GM21360 (cell line): ENCODE results near the gene DDX10.

Source experiments
- ATAC-seq: cut with Tn5 transposase; IDR thresholded peaks from one replicate; pipeline ENCODE4 v1.9.1; 2021; ENCODE audit warnings: mild to moderate bottlenecking, moderate library complexity; ENCODE audit not compliant: unreplicated experiment

DDX10 gene

GRCh38 chr11:108897071-108897481 is 232.2 kb downstream of the DDX10 start:
- no peak for ATAC-seq

DNA sequence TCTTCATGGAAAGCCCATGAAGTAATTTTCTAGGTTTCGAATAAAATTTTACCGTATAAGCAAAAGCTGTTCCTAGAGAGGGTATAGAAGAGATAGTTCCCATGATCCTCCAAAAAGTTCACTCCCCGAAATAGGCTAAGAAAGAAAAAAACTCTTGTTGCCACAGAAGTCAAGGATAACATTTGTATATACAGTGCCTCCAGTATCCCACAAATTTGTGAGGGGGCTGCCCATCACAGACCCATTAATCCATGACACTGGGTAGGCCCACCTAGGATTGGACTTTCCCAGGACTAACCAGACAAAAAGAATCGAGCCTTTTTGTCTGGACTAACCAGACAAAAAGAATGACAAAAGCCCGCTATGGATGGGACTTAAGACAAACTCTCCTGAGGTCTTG is 233.0 kb downstream of the DDX10 start:
- no peak for ATAC-seq

DNA sequence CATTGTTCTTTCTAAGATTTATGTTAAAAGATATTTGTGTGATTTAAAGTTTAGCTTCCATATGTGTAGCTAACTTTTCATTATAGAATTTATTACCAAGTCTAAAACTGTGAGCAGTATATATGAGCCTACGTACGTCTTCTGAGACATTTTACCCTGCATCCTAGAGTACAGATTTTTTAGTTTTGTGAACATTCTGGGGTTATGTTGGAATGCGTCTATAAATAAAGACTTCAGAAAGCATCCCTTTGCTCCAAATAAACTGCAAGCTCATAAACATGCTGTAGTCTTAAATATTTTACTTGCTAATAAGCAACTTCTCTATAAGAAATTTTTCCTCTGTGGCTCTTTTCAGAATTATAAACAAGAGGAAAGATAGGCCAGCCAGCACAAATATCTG is 236.5 kb downstream of the DDX10 start:
- ATAC-seq = no peak

DNA sequence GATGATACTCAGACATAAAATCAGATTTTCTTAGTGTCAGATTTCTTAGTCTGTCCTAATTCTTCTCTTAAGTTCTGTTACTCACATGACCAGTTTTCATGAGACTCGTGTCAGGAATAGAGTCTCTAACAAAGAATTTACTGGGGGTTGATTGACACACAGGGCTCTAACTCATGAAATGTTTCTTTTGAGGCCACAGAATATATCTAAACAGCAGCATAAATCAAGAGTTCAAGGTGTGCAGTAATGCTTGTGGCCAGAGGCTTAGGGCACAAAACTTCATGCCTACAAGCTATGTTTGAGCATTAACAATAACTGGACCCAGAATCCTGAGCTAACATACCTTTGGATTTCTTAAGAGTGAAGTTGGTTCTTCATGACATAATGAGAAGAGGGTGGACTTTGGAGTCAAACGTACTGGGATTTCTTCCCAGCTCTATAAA is 237.2 kb downstream of the DDX10 start:
- no peak for ATAC-seq

DNA sequence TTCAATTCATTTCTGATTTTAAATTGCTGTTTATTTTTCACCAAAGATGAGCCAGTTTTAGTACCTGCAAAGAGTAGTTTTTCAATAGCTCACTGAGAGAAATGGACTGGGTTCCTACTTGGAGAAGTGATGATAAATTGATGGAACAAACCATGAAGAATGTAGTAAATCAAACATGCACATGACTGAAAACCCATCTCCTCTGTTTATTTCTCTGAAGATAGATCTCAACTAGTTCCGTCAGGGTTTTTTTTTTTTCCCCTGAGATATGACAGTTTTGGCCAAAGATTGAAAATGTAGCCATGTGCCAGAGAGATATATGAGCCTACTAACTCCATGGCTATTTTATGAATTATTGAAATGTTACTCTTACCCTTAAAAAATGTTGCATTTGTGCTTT is 239.6 kb downstream of the DDX10 start:
- ATAC-seq = no peak

- no peak for ATAC-seq
Measured at GRCh38 chr11:108906329-108906728, 241.5 kb downstream of the DDX10 start.

DNA sequence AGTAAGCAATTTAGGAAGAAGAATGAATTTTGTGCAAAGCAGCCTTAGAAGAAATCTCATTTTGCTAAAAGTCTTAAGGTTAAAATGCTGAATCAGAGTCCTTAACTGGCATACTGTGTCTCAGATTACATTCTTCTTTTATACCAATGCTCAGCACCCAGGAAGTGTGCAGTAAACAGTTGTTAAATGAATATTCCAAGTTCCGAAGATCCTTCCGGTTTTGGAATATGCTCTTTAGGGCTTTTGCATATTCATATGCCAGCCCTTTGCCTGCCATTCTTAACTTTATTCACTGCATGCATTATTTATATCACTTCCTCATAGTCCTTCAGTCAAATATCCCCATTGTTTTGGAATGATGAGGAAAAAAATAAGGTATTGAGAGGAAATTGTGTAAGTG is 242.0 kb downstream of the DDX10 start:
- ATAC-seq = no peak

DNA sequence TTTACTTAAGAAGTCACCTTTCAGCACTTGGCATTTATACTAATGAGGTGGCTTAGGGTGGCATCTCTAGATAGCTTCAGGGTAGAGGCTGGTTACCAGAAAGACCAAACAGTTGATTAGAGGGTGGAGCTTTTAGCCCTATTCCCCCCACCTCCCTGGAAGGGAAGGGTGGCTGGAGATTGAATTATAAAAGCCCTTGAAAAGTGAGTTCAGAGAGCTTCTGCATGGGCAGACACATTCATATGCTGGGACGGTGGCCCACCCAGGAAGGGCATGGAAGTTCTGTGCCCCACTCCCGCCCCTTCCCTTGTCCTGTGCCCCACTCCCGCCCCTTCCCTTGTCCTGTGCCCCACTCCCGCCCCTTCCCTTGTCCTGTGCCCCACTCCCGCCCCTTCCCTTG is 244.2 kb downstream of the DDX10 start:
- no peak for ATAC-seq

DNA sequence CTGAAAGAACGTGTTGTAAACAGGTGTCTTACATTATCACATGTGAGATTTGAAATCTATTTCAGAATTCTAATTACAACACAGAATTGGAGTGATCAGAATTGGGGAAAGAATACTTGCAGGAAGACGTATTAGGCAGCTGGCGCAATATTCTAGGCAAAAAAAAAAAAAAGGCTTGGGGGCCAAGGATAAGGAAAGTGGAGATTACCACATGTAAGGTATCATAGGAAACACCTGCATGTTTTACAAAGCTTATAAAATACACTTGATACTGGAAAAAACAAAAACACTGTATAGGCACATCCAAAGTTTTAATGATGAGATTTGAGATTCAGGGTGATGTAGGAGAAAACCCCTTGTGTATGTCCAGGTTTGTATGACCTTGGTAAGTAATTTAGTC is 245.1 kb downstream of the DDX10 start:
- ATAC-seq = no peak

DNA sequence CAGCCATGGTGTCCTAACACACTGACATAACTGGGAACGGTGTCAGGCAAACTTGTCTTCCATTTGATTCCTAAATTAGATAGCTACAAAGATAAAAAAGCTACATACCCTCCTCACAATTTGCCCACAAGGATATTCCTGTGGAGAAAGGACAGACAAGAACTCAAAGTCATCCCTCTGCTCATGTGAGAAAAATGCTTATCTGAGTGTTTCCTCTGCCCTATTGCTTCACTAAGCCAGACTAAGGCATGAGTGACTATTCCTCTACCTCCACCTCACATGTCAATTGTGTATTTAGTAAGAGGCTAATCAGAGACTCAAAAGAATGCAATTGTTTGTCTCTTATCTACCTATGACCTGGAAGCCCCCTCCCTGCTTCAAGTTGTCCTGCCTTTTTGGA is 247.7 kb downstream of the DDX10 start:
- no peak for ATAC-seq

DNA sequence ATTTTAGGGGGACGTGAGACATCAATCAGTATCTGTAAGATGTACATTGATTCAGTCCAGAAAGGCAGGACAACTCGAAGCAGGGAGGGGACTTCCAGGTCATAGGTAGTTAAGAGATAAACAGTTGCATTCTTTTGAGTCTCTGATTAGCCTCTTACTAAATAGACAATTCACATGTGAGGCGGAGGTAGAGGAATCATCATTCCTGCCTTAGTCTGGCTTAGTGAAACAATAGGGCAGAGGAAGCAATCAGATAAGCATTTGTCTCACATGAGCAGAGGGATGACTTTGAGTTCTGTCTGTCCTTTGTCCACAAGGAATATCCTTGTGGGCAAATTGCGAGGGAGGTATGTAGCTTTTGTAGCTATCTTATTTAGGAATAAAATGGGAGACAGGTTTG is 248.3 kb downstream of the DDX10 start:
- no peak for ATAC-seq

- ATAC-seq = no peak
Measured at GRCh38 chr11:108914211-108914610, 249.3 kb downstream of the DDX10 start.

- ATAC-seq = no peak
Measured at GRCh38 chr11:108914981-108915380, 250.1 kb downstream of the DDX10 start.

- ATAC-seq = no peak
Measured at GRCh38 chr11:108915666-108916065, 250.8 kb downstream of the DDX10 start.

- no peak for ATAC-seq
Measured at GRCh38 chr11:108916290-108916689, 251.4 kb downstream of the DDX10 start.

GRCh38 chr11:108916935-108917334 is 252.1 kb downstream of the DDX10 start:
- ATAC-seq = no peak

DNA sequence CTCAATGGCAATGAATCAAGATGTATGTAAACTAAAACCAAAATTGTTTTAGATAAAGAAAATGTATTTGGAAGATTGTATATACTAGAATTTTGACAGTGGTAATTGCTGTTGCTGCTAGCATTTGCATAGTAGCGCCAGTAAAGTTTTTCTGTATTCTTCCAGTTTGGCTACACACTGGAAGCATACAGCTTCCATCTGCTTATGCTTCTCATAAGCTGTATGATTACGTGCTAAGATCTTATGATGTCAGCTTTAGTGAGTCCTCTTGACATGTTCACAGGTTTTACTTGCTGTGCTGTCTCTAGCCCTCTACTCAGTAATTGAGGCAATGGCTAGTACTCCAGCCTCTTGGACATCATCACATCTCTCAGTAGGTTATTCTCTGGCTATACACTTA is 256.3 kb downstream of the DDX10 start:
- no peak for ATAC-seq

- ATAC-seq = no peak
Measured at GRCh38 chr11:108922241-108922640, 257.4 kb downstream of the DDX10 start.

DNA sequence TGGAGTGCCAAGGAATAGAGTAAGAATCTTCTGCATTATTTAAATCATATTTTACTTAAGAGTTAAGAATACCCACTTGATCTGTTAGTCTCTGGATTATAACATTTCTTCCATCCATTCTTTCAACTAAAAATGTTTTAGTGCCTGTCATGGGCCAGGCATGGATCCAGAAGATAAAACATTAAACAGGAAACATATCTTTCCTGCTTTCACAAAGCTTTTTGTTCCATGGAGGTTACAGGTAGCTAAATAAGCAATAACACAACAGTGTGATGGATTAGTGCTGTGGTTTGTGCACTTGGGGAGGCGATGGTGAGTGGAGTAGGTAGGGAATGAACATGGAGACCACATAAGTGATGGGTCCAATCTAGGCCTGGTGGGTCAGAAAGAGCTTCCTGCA is 258.5 kb downstream of the DDX10 start:
- ATAC-seq = no peak

DNA sequence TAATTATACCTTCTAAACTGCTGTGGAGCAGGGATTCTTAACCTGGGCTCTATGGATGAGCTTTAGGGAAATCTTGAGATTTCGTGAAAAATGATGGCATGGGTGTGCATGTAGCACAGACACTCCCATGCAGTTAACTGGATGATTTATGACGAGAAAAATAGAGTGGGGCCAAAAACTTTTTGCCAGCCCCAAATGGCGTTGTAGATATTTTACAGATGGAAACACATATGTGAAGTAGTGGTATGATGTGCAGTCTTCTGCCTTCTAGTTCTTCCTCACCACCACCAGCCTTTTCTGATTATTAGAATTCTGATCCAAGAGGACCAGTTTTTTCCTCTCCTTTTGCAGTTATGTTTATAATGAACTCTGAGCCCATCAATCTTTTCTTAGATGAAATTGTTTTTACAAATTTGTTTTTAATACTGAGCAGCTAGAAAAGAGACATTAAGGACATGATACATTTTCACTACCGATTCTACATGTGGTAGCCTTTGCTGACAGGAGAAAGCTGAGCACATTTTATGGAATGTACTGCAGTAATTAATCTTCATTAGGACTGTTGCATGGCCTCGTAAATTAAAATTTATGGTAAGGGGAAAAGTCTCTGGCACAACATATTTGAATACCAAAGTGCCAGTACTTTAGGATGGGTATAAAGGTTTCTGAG is 261.4 kb downstream of the DDX10 start:
- no peak for ATAC-seq

GRCh38 chr11:108926841-108927577 is 262.1 kb downstream of the DDX10 start:
- no peak for ATAC-seq

GRCh38 chr11:108927791-108928545 is 263.1 kb downstream of the DDX10 start:
- ATAC-seq = no peak
